CD8-positive, alpha-beta memory T cell (primary cell): ENCODE data around the gene PRSS22. TPM values are rescaled to one million over a fixed set of nuclear protein-coding genes. Genes with fewer than 3 reads are reported as not detected.

Source experiments
- CTCF ChIA-PET: fragments of 350-600 bp; sonication (Branson Sonifier 250); formaldehyde crosslinking; loops from one replicate; lab custom pipeline; 2021; ENCODE audit warnings: antibody characterized with exemption; lab: Charles Lee
- POLR2A ChIA-PET: fragments of 350-600 bp; sonication (Branson Sonifier 250); formaldehyde crosslinking; loops from one replicate; lab custom pipeline; 2021; ENCODE audit warnings: antibody characterized with exemption; lab: Charles Lee
- DNase-seq, 5 donors: peaks; one replicate each; pipeline versions ENCODE4 v3.0.0 to v3.0.0-alpha.2; 2020 to 2022; ENCODE audit warnings: mixed read lengths in 1 of 5
- H3K27ac ChIP-seq: one replicate; pipeline ENCODE4 v1.7.0; 2013; ENCODE audit warnings: low read depth, mild to moderate bottlenecking, low read length, moderate library complexity
- H3K27me3 ChIP-seq: 2 replicates; pipeline ENCODE4 v1.7.0; 2013; ENCODE audit warnings: low read length, mild to moderate bottlenecking; ENCODE audit not compliant: insufficient read depth, poor library complexity, severe bottlenecking
- H3K36me3 ChIP-seq: 2 replicates; pipeline ENCODE4 v1.7.0; 2013; ENCODE audit warnings: mild to moderate bottlenecking, low read length, moderate library complexity; ENCODE audit not compliant: insufficient read depth
- H3K4me1 ChIP-seq: 2 replicates; pipeline ENCODE4 v1.7.0; 2013; ENCODE audit warnings: mild to moderate bottlenecking, low read length, moderate library complexity; ENCODE audit not compliant: insufficient read depth
- H3K4me3 ChIP-seq: 2 replicates; pipeline ENCODE4 v1.7.0; 2013; ENCODE audit warnings: mild to moderate bottlenecking, low read length
- H3K9me3 ChIP-seq: 2 replicates; pipeline ENCODE4 v1.7.0; 2013; ENCODE audit warnings: mild to moderate bottlenecking, low read length
- H3K27ac Mint-ChIP-seq, 8 donors: one replicate each; pipeline ENCODE4 v1.8.0; 2020 to 2021; ENCODE audit warnings: mixed read lengths in 8 of 8, mild to moderate bottlenecking in 6 of 8, inconsistent platforms in 3 of 8, moderate library complexity in 3 of 8
- H3K27me3 Mint-ChIP-seq, 2 donors: one replicate each; pipeline ENCODE4 v1.8.0; 2020 to 2021; ENCODE audit warnings: mixed read lengths in 2 of 2, mild to moderate bottlenecking in 1 of 2, moderate library complexity in 1 of 2
- H3K36me3 Mint-ChIP-seq, 3 donors: one replicate each; pipeline ENCODE4 v1.8.0; 2020 to 2021; ENCODE audit warnings: mixed read lengths in 3 of 3, inconsistent platforms in 1 of 3, mild to moderate bottlenecking in 1 of 3
- H3K4me1 Mint-ChIP-seq, 3 donors: one replicate each; pipeline ENCODE4 v1.8.0; 2020 to 2021; ENCODE audit warnings: mixed read lengths in 3 of 3, inconsistent platforms in 1 of 3, mild to moderate bottlenecking in 1 of 3
- H3K4me3 Mint-ChIP-seq, 7 donors: one replicate each; pipeline ENCODE4 v1.8.0; 2020 to 2021; ENCODE audit warnings: mixed read lengths in 7 of 7, mild to moderate bottlenecking in 6 of 7, moderate library complexity in 4 of 7, inconsistent platforms in 2 of 7
- H3K9me3 Mint-ChIP-seq, 5 donors: one replicate each; pipeline ENCODE4 v1.8.0; 2020 to 2022; ENCODE audit warnings: mixed read lengths in 5 of 5, mild to moderate bottlenecking in 3 of 5, moderate library complexity in 2 of 5, inconsistent platforms in 1 of 5
- polyA plus RNA-seq: library from polyadenylated mRNA; unstranded; fragments of 300-500 nt; fragmentation: Illumina TruSeq; gene quantifications from one replicate; pipeline ENCODE4 v1.2.3, GENCODE V29; 2021
- total RNA-seq, 2 experiments: library from RNA; stranded (reverse); gene quantifications; one replicate each; pipeline ENCODE4 v1.2.3, GENCODE V29; 2021

PRSS22 gene
- total and polyA plus RNA-seq, 3 experiments from 2014 or later: not detected

GRCh38 chr16:2845116-2845515 lies 12.9 kb downstream of the PRSS22 start:
- H3K4me3 Mint-ChIP-seq: peak overlapping the region in 2 of 7 donors; percentile 6 to 48

GRCh38 chr16:2843526-2843925 lies 14.4 kb downstream of the PRSS22 start:
- H3K4me3 Mint-ChIP-seq: peak overlapping the region in 2 of 7 donors; percentile 14 to 29
- ChIA-PET POLR2A (no interaction called here), CTCF (interaction anchor here (4.7 kb wide), 1 partner anchor 25 kb away, joined by 18 read pairs; no protein-coding TSS in a partner anchor)
- Histone ChIP-seq H3K9me3 (no peaks in the 10 kb centered on the region), H3K27ac (no peak overlapping the region), H3K36me3 (no peaks in the 10 kb centered on the region), H3K4me1 (peaks cover 42% of the 10 kb centered on the region), H3K4me3 (no peak overlapping the region), H3K27me3 (no peaks in the 10 kb centered on the region)
- H3K36me3 Mint-ChIP-seq: no peaks in the 10 kb centered on the region
- H3K9me3 Mint-ChIP-seq: no peaks in the 10 kb centered on the region
- H3K27ac Mint-ChIP-seq: peak overlapping the region in 7 of 8 donors; percentile 26 to 98 (median 61)
- peaks cover 60 to 72% (median 62%) of the 10 kb centered on the region in 3 donors for H3K4me1 Mint-ChIP-seq
- DNase-seq: no peak
- H3K27me3 Mint-ChIP-seq: peaks cover 0 to 1% of the 10 kb centered on the region in 2 donors

More at GRCh38 chr16:2845116-2845515, 12.9 kb downstream of the PRSS22 start:
- H3K4me1 ChIP-seq: peaks cover 27% of the 10 kb centered on the region
- no peak overlapping the region for H3K27ac ChIP-seq
- no peaks in the 10 kb centered on the region for H3K36me3 Mint-ChIP-seq
- H3K27me3 Mint-ChIP-seq: peaks cover 1 to 8% of the 10 kb centered on the region in 2 donors
- H3K9me3 ChIP-seq: no peaks in the 10 kb centered on the region
- H3K9me3 Mint-ChIP-seq: no peaks in the 10 kb centered on the region
- H3K4me1 Mint-ChIP-seq: peaks cover 52 to 60% (median 56%) of the 10 kb centered on the region in 3 donors
- CTCF ChIA-PET: interaction anchor here (1.3 to 4.7 kb wide), 2 partner anchors 9 to 23 kb away, joined by 6 to 18 read pairs; no protein-coding TSS in a partner anchor
- DNase-seq: no peak
- peak overlapping the region in 7 of 8 donors; percentile 44 to 96 (median 83) for H3K27ac Mint-ChIP-seq
- POLR2A ChIA-PET: no interaction called here
- no peaks in the 10 kb centered on the region for H3K36me3 ChIP-seq
- H3K27me3 ChIP-seq: no peaks in the 10 kb centered on the region
- H3K4me3 ChIP-seq: no peak overlapping the region

DNA sequence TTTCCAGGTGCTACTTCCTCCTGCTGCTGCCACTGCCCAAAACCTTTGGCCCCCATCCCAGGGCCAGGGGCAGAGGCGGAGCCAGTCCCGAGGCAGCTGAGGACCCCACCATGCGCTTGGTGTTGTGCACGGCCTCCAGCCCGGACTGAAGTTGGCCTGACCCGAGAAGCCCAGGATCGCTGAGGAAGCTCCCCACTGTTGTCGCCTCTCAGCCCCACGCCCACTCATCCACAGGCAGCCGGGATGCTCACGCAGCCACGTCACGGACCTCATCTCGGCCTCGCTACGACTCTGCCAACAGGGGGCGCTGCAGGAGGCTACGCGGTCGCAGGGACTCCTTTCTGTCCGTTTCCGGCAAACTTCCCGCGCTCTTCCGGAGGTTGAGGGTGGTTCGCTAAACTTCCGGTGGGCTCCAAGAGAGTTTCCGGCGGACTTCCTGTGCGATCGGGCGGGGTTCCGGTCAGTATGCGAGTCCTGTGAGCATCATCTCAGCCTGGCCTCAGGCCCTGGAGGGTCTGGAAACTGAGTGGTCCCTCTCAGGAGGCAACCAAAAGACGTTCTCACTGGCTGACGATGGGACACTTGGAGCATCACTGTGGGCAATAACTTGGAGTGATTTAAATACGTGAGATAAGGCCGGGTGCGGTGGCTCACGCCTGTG lies 15.5 kb downstream of the PRSS22 start:
- Histone ChIP-seq H3K36me3 (no peaks in the 10 kb centered on the region), H3K27ac (peak overlapping the region; percentile 58), H3K9me3 (no peaks in the 10 kb centered on the region), H3K4me1 (peaks cover 42% of the 10 kb centered on the region), H3K27me3 (no peaks in the 10 kb centered on the region), H3K4me3 (peak overlapping the region; percentile 52)
- peaks cover 65 to 76% (median 67%) of the 10 kb centered on the region in 3 donors for H3K4me1 Mint-ChIP-seq
- ChIA-PET POLR2A (no interaction called here), CTCF (interaction anchor here (4.7 kb wide), 1 partner anchor 26 kb away, joined by 18 read pairs; no protein-coding TSS in a partner anchor)
- H3K4me3 Mint-ChIP-seq: peak overlapping the region; percentile 40 to 88 (median 78)
- peak; percentile 52 to 76 (median 65) for DNase-seq
- peaks cover 0 to 1% of the 10 kb centered on the region in 2 donors for H3K27me3 Mint-ChIP-seq
- H3K9me3 Mint-ChIP-seq: no peaks in the 10 kb centered on the region
- no peaks in the 10 kb centered on the region for H3K36me3 Mint-ChIP-seq
- H3K27ac Mint-ChIP-seq: peak overlapping the region; percentile 83 to 99 (median 98)

DNA sequence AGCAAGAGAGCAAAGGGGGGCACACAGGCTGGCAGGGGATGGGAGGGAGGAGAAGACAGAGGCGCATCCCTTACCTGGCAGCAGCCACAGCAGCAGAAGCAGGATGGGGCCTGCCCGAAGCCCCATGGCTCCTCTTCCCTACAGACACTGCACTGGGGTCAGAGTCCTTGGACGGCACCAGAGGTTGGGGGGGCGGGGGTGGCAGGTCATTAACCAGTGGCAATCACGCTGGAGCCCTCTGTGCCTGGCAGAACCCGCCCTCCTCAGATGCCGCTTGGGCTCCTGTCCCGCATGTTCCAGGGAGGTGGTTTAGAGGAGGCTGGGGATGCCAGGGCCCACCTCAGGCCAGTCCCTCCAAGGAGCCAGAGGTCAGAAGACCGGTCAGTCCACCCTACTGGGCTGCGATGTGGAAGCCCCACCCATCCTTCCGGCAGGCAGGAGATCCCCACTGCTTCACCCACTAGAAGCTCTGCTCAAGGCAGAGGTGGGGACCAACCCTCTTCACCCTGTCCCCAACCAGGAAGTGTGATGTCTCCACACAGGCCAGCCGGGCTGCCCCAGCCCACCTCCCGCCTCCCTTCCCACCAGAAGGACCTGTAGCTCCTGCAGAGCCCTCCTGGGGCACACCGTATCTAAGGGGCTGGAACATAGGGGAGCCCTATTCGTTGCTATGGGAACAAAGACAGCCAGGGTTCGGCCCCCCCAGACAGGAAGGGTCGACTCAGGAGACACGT lies 16.2 kb downstream of the PRSS22 start:
- Histone ChIP-seq H3K27ac (peak overlapping the region; percentile 58), H3K4me1 (peaks cover 42% of the 10 kb centered on the region), H3K27me3 (no peaks in the 10 kb centered on the region), H3K9me3 (no peaks in the 10 kb centered on the region), H3K4me3 (peak overlapping the region; percentile 52), H3K36me3 (no peaks in the 10 kb centered on the region)
- H3K27me3 Mint-ChIP-seq: peaks cover 1 to 4% of the 10 kb centered on the region in 2 donors
- CTCF ChIA-PET: interaction anchor here (4.7 kb wide), 1 partner anchor 26 kb away, joined by 18 read pairs; no protein-coding TSS in a partner anchor
- H3K27ac Mint-ChIP-seq: peak overlapping the region; percentile 59 to 99 (median 98)
- DNase-seq: no peak
- POLR2A ChIA-PET: no interaction called here
- peaks cover 62 to 72% (median 62%) of the 10 kb centered on the region in 3 donors for H3K4me1 Mint-ChIP-seq
- H3K9me3 Mint-ChIP-seq: no peaks in the 10 kb centered on the region
- H3K4me3 Mint-ChIP-seq: peak overlapping the region in 5 of 7 donors; percentile 70 to 88 (median 78)
- no peaks in the 10 kb centered on the region for H3K36me3 Mint-ChIP-seq

DNA sequence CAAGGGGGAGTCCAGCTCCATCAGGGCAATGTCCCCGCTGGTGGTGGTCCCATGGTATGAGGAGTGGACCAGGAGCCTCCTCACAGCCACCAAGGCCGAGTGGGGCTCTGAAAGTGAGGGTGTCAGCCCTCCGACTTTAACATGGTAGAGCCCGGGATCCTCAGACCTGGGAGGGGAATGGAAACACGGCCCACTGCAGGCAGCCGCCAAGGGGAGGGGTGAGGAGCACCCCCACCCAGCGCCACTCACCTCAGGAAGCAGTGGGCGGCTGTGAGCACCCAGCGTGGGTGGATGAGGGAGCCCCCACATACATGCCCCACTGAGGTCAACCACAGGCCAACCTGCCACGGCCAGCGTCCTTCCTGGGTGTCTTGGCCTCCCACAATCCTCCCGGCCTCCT lies 17.1 kb downstream of the PRSS22 start:
- Histone ChIP-seq H3K9me3 (no peaks in the 10 kb centered on the region), H3K4me3 (no peak overlapping the region), H3K4me1 (peaks cover 42% of the 10 kb centered on the region), H3K27me3 (no peaks in the 10 kb centered on the region), H3K36me3 (no peaks in the 10 kb centered on the region), H3K27ac (no peak overlapping the region)
- no peaks in the 10 kb centered on the region for H3K36me3 Mint-ChIP-seq
- peaks cover 1 to 5% of the 10 kb centered on the region in 2 donors for H3K27me3 Mint-ChIP-seq
- peaks cover 53 to 63% (median 54%) of the 10 kb centered on the region in 3 donors for H3K4me1 Mint-ChIP-seq
- ChIA-PET POLR2A (no interaction called here), CTCF (interaction anchor here (3.5 kb wide), 1 partner anchor 28 kb away, joined by 51 read pairs; no protein-coding TSS in a partner anchor)
- H3K4me3 Mint-ChIP-seq: peak overlapping the region in 2 of 7 donors; percentile 37 to 84
- DNase-seq: peak in 1 of 5 donors; percentile 20
- H3K27ac Mint-ChIP-seq: peak overlapping the region in 6 of 8 donors; percentile 56 to 96 (median 83)
- H3K9me3 Mint-ChIP-seq: no peaks in the 10 kb centered on the region

DNA sequence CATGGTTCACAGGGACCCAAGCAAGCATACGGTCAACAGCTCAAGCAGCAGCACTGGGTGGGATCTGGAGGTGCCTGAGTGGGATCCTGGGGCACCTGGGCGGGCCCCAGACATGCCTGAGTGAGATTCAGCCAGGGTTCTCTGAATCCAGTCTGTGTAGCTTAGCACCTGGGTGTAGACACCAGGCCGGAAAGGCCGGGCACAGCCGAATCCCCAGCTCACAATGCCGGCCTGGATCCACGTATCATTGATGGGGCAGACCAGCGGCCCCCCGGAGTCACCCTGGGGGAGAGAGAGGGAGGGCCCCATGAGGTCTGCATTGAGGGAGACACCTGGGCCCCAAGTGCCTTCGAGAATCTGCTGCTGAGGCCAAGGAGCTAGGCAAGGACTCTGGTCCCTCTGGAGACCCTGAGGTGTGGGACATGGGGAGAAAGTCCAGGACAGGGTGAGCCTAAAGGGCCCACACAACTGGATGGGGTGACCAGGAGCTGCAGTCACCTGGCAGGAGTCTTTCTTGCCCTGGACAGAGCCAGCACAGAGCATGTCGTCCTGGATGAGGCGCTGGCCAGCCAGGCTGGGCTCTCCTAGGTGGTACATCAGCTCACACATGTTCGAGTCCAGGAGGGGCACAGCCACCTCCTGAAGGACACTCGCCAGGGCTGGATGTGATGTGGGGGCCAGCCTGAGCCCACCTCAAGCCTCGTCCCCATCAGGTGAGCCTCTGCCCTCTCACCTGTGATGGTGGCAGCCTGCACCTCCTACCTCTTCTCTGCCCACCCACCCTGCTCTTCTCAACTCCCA lies 18.1 kb downstream of the PRSS22 start:
- Histone ChIP-seq H3K4me1 (peaks cover 42% of the 10 kb centered on the region), H3K27me3 (no peaks in the 10 kb centered on the region), H3K4me3 (no peak overlapping the region), H3K36me3 (no peaks in the 10 kb centered on the region), H3K27ac (no peak overlapping the region), H3K9me3 (no peaks in the 10 kb centered on the region)
- ChIA-PET CTCF (interaction anchor here (1.0 to 3.5 kb wide), 6 partner anchors 14 to 71 kb away, joined by 3 to 51 read pairs (median 4); partner anchors contain the start of gene FLYWCH1), POLR2A (interaction anchor here (0.6 kb wide), 1 partner anchor 59 kb away, joined by 3 read pairs; no protein-coding TSS in a partner anchor)
- peaks cover 0 to 5% of the 10 kb centered on the region in 2 donors for H3K27me3 Mint-ChIP-seq
- H3K4me1 Mint-ChIP-seq: peaks cover 42 to 55% (median 45%) of the 10 kb centered on the region in 3 donors
- no peaks in the 10 kb centered on the region for H3K36me3 Mint-ChIP-seq
- DNase-seq: peak in 1 of 5 donors; percentile 38
- H3K4me3 Mint-ChIP-seq: peak overlapping the region in 3 of 7 donors; percentile 16 to 74 (median 44)
- no peaks in the 10 kb centered on the region for H3K9me3 Mint-ChIP-seq
- peak overlapping the region in 7 of 8 donors; percentile 47 to 88 (median 77) for H3K27ac Mint-ChIP-seq

- peaks cover 33 to 49% (median 38%) of the 10 kb centered on the region in 3 donors for H3K4me1 Mint-ChIP-seq
- Histone ChIP-seq H3K4me3 (no peak overlapping the region), H3K27ac (no peak overlapping the region), H3K4me1 (peaks cover 42% of the 10 kb centered on the region), H3K36me3 (no peaks in the 10 kb centered on the region), H3K9me3 (no peaks in the 10 kb centered on the region), H3K27me3 (no peaks in the 10 kb centered on the region)
- peak overlapping the region in 7 of 8 donors; percentile 20 to 88 (median 74) for H3K27ac Mint-ChIP-seq
- POLR2A ChIA-PET: no interaction called here
- DNase-seq: peak; percentile 33 to 74 (median 55)
- CTCF ChIA-PET: interaction anchor here (0.9 to 3.5 kb wide), 10 partner anchors 15 to 88 kb away, joined by 3 to 51 read pairs (median 4); partner anchors contain the start of gene FLYWCH1
- H3K9me3 Mint-ChIP-seq: no peaks in the 10 kb centered on the region
- H3K36me3 Mint-ChIP-seq: no peaks in the 10 kb centered on the region
- H3K4me3 Mint-ChIP-seq: no peak overlapping the region
- H3K27me3 Mint-ChIP-seq: peaks cover 0 to 5% of the 10 kb centered on the region in 2 donors
Observed at GRCh38 chr16:2838928-2839327, 19.0 kb downstream of the PRSS22 start.
